DND-41 (cell line): Measurements from ENCODE around the gene AKR1C2.
"Not testable (repeated sequence)": the region's sequence is repeated elsewhere in the genome, so short reads cannot be mapped to it uniquely, and the experiment has no call there.

ENCODE experiments used
- ATAC-seq: fragments of 200-7000 bp; cut with Tn5 transposase; 3 replicates; pipeline ENCODE4 v1.9.1; 2021; ENCODE audit warnings: low read depth; ENCODE audit not compliant: insufficient read depth
- DNase-seq: peaks from one replicate; pipeline ENCODE4 v3.0.0-alpha.2; 2020
- H2AFZ ChIP-seq: 2 replicates; pipeline ENCODE4 v1.6.0; 2012; ENCODE audit warnings: low read depth, low read length
- H3K27ac ChIP-seq: 2 replicates; pipeline ENCODE4 v1.5.1; 2012; ENCODE audit warnings: low read length, inconsistent platforms
- H3K27me3 ChIP-seq: fragments of 200-600 bp; sonication (generic); 2 replicates; pipeline ENCODE4 v1.6.0; 2012; ENCODE audit warnings: low read length, mild to moderate bottlenecking, inconsistent platforms; ENCODE audit not compliant: insufficient read depth, poor library complexity
- H3K36me3 ChIP-seq: 2 replicates; pipeline ENCODE4 v1.5.1; 2012; ENCODE audit warnings: low read length, inconsistent platforms; ENCODE audit not compliant: insufficient read depth
- H3K4me1 ChIP-seq: 2 replicates; pipeline ENCODE4 v1.5.1; 2012; ENCODE audit warnings: mild to moderate bottlenecking, low read length; ENCODE audit not compliant: insufficient read depth
- H3K4me2 ChIP-seq: 2 replicates; pipeline ENCODE4 v1.6.0; 2012; ENCODE audit warnings: mild to moderate bottlenecking, moderate library complexity, low read length, inconsistent platforms; ENCODE audit not compliant: insufficient read depth
- H3K4me3 ChIP-seq, 2 experiments: fragments of 200-600 bp in 1 of 2; shearing (Covaris generic) in 1 of 2; 2 replicates each; pipeline ENCODE4 v1.5.1; 2012 to 2016; ENCODE audit warnings: inconsistent platforms in 2 of 2, low read length in 2 of 2, mild to moderate bottlenecking in 2 of 2, low read depth in 1 of 2, moderate library complexity in 1 of 2
- H3K79me2 ChIP-seq: 2 replicates; pipeline ENCODE4 v1.6.0; 2012; ENCODE audit warnings: low read length, inconsistent platforms; ENCODE audit not compliant: insufficient read depth
- H3K9ac ChIP-seq: 2 replicates; pipeline ENCODE4 v1.6.0; 2012; ENCODE audit warnings: low read depth, mild to moderate bottlenecking, inconsistent platforms, low read length, moderate library complexity
- H3K9me3 ChIP-seq: 2 replicates; pipeline ENCODE4 v1.5.1; 2012; ENCODE audit warnings: low read length, moderate library complexity, mild to moderate bottlenecking, inconsistent platforms; ENCODE audit not compliant: insufficient read depth, severe bottlenecking
- H4K20me1 ChIP-seq: 2 replicates; pipeline ENCODE4 v1.6.0; 2012; ENCODE audit warnings: low read length; ENCODE audit not compliant: insufficient read depth
- CTCF ChIP-seq: IDR thresholded peaks from 2 replicates; pipeline ENCODE4 v1.5.1; 2012; ENCODE audit warnings: borderline replicate concordance, low read length, moderate library complexity, mild to moderate bottlenecking; ENCODE audit not compliant: poor library complexity, severe bottlenecking; ENCODE audit errors: extremely low read depth
- EZH2 ChIP-seq: IDR thresholded peaks from 3 replicates; pipeline ENCODE4 v1.6.1; 2012; ENCODE audit warnings: borderline replicate concordance, low read depth, mild to moderate bottlenecking, moderate library complexity, low read length, inconsistent platforms; ENCODE audit not compliant: severe bottlenecking

The AKR1C2 gene

DNA sequence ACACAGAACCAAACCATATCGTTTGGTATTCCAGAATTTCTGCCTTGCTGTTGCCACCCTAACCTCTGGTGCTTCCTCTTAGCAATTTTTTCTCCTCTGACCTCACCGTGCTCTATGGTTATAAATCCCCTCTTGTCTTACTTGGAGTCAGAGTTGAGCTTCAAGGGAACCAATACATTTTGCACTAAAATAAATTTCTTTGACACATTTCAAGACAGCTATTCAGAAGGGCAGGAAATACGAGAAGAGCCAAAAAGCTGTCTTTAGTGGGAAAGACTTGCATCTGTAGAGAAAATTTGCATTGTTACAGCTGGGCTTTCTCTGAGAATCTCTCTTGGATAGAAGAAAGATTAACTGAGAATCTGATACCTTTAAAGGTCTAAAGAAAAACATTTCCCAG, 14.5 kb upstream of the AKR1C2 start:
- Histone ChIP-seq H3K27me3 (no peaks in the 10 kb centered on the region), H3K36me3 (no peaks in the 10 kb centered on the region), H3K4me2 (no peak overlapping the region), H4K20me1 (no peaks in the 10 kb centered on the region), H3K27ac (no peak overlapping the region), H3K79me2 (no peaks in the 10 kb centered on the region), H3K4me1 (no peaks in the 10 kb centered on the region), H3K9me3 (no peaks in the 10 kb centered on the region), H3K9ac (no peak overlapping the region), H3K4me3 (no peak overlapping the region), H2AFZ (no peak overlapping the region)
- TF ChIP-seq EZH2: no peak
- TF ChIP-seq CTCF: no peak
- ATAC-seq: no peak
- no peak for DNase-seq

GRCh38 chr10:5014936-5015335, 11.3 kb upstream of the AKR1C2 start:
- H3K9me3 ChIP-seq: no peaks in the 10 kb centered on the region
- H3K4me3 ChIP-seq: no peak overlapping the region
- ATAC-seq (peak; percentile 50; the same call in 1 of the 3 replicates), DNase-seq (peak; percentile 4)
- H3K9ac ChIP-seq: no peak overlapping the region
- H3K27me3 ChIP-seq: no peaks in the 10 kb centered on the region
- TF ChIP-seq CTCF (peak; percentile 35), EZH2 (no peak)
- H4K20me1 ChIP-seq: no peaks in the 10 kb centered on the region
- H3K4me1 ChIP-seq: no peaks in the 10 kb centered on the region
- H3K4me2 ChIP-seq: no peak overlapping the region
- no peak overlapping the region for H3K27ac ChIP-seq
- no peak overlapping the region for H2AFZ ChIP-seq
- no peaks in the 10 kb centered on the region for H3K79me2 ChIP-seq
- no peaks in the 10 kb centered on the region for H3K36me3 ChIP-seq

GRCh38 chr10:5014200-5014910, 10.7 kb upstream of the AKR1C2 start:
- H3K9me3 ChIP-seq, H4K20me1 ChIP-seq, H3K4me3 ChIP-seq, H3K36me3 ChIP-seq, H3K9ac ChIP-seq, ATAC-seq, H2AFZ ChIP-seq, H3K27ac ChIP-seq, H3K27me3 ChIP-seq, H3K4me2 ChIP-seq, H3K4me1 ChIP-seq, H3K79me2 ChIP-seq, DNase-seq: not testable (repeated sequence)

DNA sequence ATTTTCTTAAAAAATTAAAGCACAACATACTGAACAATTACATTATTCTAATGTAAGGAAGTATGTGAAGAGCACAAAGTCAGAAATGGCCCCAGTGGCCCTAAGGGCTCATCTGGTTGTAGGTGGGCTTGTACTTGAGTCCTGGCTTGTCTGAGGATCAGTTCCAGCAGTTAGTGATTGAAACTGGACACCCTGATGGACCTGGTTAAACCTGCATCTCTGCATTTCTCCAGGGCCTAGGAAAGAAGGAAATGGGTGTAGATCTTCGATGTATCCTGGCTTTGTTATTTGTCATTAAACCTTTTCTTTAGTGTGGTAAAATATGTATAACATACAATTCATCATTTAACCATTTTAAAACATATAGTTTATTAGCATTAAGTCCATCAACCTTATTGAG, 9.7 kb upstream of the AKR1C2 start:
- no peak for DNase-seq
- Histone ChIP-seq H3K36me3 (no peaks in the 10 kb centered on the region), H3K4me1 (no peaks in the 10 kb centered on the region), H3K4me2 (no peak overlapping the region), H3K27ac (no peak overlapping the region), H3K79me2 (no peaks in the 10 kb centered on the region), H3K9me3 (no peaks in the 10 kb centered on the region), H3K4me3 (no peak overlapping the region), H2AFZ (no peak overlapping the region), H3K27me3 (no peaks in the 10 kb centered on the region), H4K20me1 (no peaks in the 10 kb centered on the region), H3K9ac (no peak overlapping the region)
- ATAC-seq: no peak
- no peak for TF ChIP-seq CTCF
